Measurements from ENCODE around the gene ACAD8.
A peak's percentile ranks its signal among the peaks of the same experiment; 100 is the strongest.
"Not testable (repeated sequence)": the region's sequence is repeated elsewhere in the genome, so short reads cannot be mapped to it uniquely, and the experiment has no call there.

Gene ACAD8

GRCh38 chr11:134284349-134284748 is 31.0 kb downstream of the ACAD8 start:
- not testable (repeated sequence) for H3K9me3 Mint-ChIP-seq; H3K27me3 Mint-ChIP-seq; H3K4me3 Mint-ChIP-seq; H3K4me1 Mint-ChIP-seq (ENCODE audit: low read depth); H3K36me3 Mint-ChIP-seq (ENCODE audit: low read depth); H3K27ac Mint-ChIP-seq

GRCh38 chr11:134287561-134287960 is 34.2 kb downstream of the ACAD8 start:
- Mint-ChIP-seq H3K4me1 (ENCODE audit: low read depth) (no peaks in the 10 kb centered on the region), H3K4me3 (no peak overlapping the region), H3K9me3 (no peaks in the 10 kb centered on the region), H3K36me3 (ENCODE audit: low read depth) (no peaks in the 10 kb centered on the region), H3K27me3 (no peaks in the 10 kb centered on the region), H3K27ac (no peak overlapping the region)

- Mint-ChIP-seq H3K9me3 (no peaks in the 10 kb centered on the region), H3K4me1 (ENCODE audit: low read depth) (no peaks in the 10 kb centered on the region), H3K4me3 (no peak overlapping the region), H3K27me3 (no peaks in the 10 kb centered on the region), H3K36me3 (ENCODE audit: low read depth) (no peaks in the 10 kb centered on the region), H3K27ac (no peak overlapping the region)
These were observed 35.1 kb downstream of the ACAD8 start for GRCh38 chr11:134288486-134288885.

- Mint-ChIP-seq H3K4me3 (no peak overlapping the region), H3K27ac (no peak overlapping the region), H3K4me1 (ENCODE audit: low read depth) (no peaks in the 10 kb centered on the region), H3K36me3 (ENCODE audit: low read depth) (no peaks in the 10 kb centered on the region), H3K27me3 (no peaks in the 10 kb centered on the region), H3K9me3 (no peaks in the 10 kb centered on the region)
These were observed 35.8 kb downstream of the ACAD8 start for GRCh38 chr11:134289167-134289566.

- no peak overlapping the region for H3K27ac Mint-ChIP-seq
- H3K4me3 Mint-ChIP-seq = no peak overlapping the region
- H3K4me1 Mint-ChIP-seq (ENCODE audit: low read depth) = no peaks in the 10 kb centered on the region
- no peaks in the 10 kb centered on the region for H3K27me3 Mint-ChIP-seq
- H3K9me3 Mint-ChIP-seq = no peaks in the 10 kb centered on the region
- no peaks in the 10 kb centered on the region for H3K36me3 Mint-ChIP-seq (ENCODE audit: low read depth)
These were observed 36.4 kb downstream of the ACAD8 start for GRCh38 chr11:134289789-134290188.

- H3K4me1 Mint-ChIP-seq (ENCODE audit: low read depth) = no peaks in the 10 kb centered on the region
- peak overlapping the region; percentile 6 for H3K27ac Mint-ChIP-seq
- no peak overlapping the region for H3K4me3 Mint-ChIP-seq
- H3K9me3 Mint-ChIP-seq = no peaks in the 10 kb centered on the region
- no peaks in the 10 kb centered on the region for H3K27me3 Mint-ChIP-seq
- H3K36me3 Mint-ChIP-seq (ENCODE audit: low read depth) = no peaks in the 10 kb centered on the region
These were observed 37.3 kb downstream of the ACAD8 start for GRCh38 chr11:134290646-134291045.

- no peaks in the 10 kb centered on the region for H3K27me3 Mint-ChIP-seq
- H3K9me3 Mint-ChIP-seq = no peaks in the 10 kb centered on the region
- no peaks in the 10 kb centered on the region for H3K36me3 Mint-ChIP-seq (ENCODE audit: low read depth)
- no peak overlapping the region for H3K27ac Mint-ChIP-seq
- H3K4me1 Mint-ChIP-seq (ENCODE audit: low read depth) = no peaks in the 10 kb centered on the region
- H3K4me3 Mint-ChIP-seq = no peak overlapping the region
These were observed 37.8 kb downstream of the ACAD8 start for GRCh38 chr11:134291196-134291595.

GRCh38 chr11:134292661-134293060 is 39.3 kb downstream of the ACAD8 start:
- no peak overlapping the region for H3K4me3 Mint-ChIP-seq
- H3K36me3 Mint-ChIP-seq (ENCODE audit: low read depth) = no peaks in the 10 kb centered on the region
- H3K9me3 Mint-ChIP-seq = no peaks in the 10 kb centered on the region
- H3K4me1 Mint-ChIP-seq (ENCODE audit: low read depth) = no peaks in the 10 kb centered on the region
- H3K27me3 Mint-ChIP-seq = no peaks in the 10 kb centered on the region
- H3K27ac Mint-ChIP-seq = no peak overlapping the region

- no peaks in the 10 kb centered on the region for H3K36me3 Mint-ChIP-seq (ENCODE audit: low read depth)
- no peak overlapping the region for H3K4me3 Mint-ChIP-seq
- H3K4me1 Mint-ChIP-seq (ENCODE audit: low read depth) = no peaks in the 10 kb centered on the region
- H3K27me3 Mint-ChIP-seq = no peaks in the 10 kb centered on the region
- H3K9me3 Mint-ChIP-seq = no peaks in the 10 kb centered on the region
- H3K27ac Mint-ChIP-seq = no peak overlapping the region
These were observed 40.0 kb downstream of the ACAD8 start for GRCh38 chr11:134293119-134294113.

GRCh38 chr11:134294664-134295063 is 41.3 kb downstream of the ACAD8 start:
- H3K4me1 Mint-ChIP-seq (ENCODE audit: low read depth) = no peaks in the 10 kb centered on the region
- no peaks in the 10 kb centered on the region for H3K36me3 Mint-ChIP-seq (ENCODE audit: low read depth)
- H3K4me3 Mint-ChIP-seq = no peak overlapping the region
- no peaks in the 10 kb centered on the region for H3K27me3 Mint-ChIP-seq
- no peak overlapping the region for H3K27ac Mint-ChIP-seq
- H3K9me3 Mint-ChIP-seq = no peaks in the 10 kb centered on the region

- Mint-ChIP-seq H3K36me3 (ENCODE audit: low read depth) (peaks cover 9% of the 10 kb centered on the region), H3K27me3 (peaks cover 5% of the 10 kb centered on the region), H3K27ac (no peak overlapping the region), H3K9me3 (peaks cover 8% of the 10 kb centered on the region), H3K4me1 (ENCODE audit: low read depth) (no peaks in the 10 kb centered on the region), H3K4me3 (no peak overlapping the region)
These were observed 58.9 kb downstream of the ACAD8 start for GRCh38 chr11:134312223-134312622.

GRCh38 chr11:134312807-134313206 is 59.4 kb downstream of the ACAD8 start:
- H3K27me3 Mint-ChIP-seq = peaks cover 5% of the 10 kb centered on the region
- H3K9me3 Mint-ChIP-seq = peaks cover 13% of the 10 kb centered on the region
- H3K36me3 Mint-ChIP-seq (ENCODE audit: low read depth) = peaks cover 15% of the 10 kb centered on the region
- no peak overlapping the region for H3K4me3 Mint-ChIP-seq
- no peaks in the 10 kb centered on the region for H3K4me1 Mint-ChIP-seq (ENCODE audit: low read depth)
- H3K27ac Mint-ChIP-seq = no peak overlapping the region

GRCh38 chr11:134313379-134313778 is 60.0 kb downstream of the ACAD8 start:
- H3K9me3 Mint-ChIP-seq = peaks cover 17% of the 10 kb centered on the region
- H3K27ac Mint-ChIP-seq = no peak overlapping the region
- H3K27me3 Mint-ChIP-seq = peaks cover 5% of the 10 kb centered on the region
- no peak overlapping the region for H3K4me3 Mint-ChIP-seq
- peaks cover 20% of the 10 kb centered on the region for H3K36me3 Mint-ChIP-seq (ENCODE audit: low read depth)
- no peaks in the 10 kb centered on the region for H3K4me1 Mint-ChIP-seq (ENCODE audit: low read depth)

- peaks cover 20% of the 10 kb centered on the region for H3K9me3 Mint-ChIP-seq
- H3K36me3 Mint-ChIP-seq (ENCODE audit: low read depth) = peaks cover 25% of the 10 kb centered on the region
- no peak overlapping the region for H3K27ac Mint-ChIP-seq
- peaks cover 5% of the 10 kb centered on the region for H3K27me3 Mint-ChIP-seq
- H3K4me1 Mint-ChIP-seq (ENCODE audit: low read depth) = no peaks in the 10 kb centered on the region
- H3K4me3 Mint-ChIP-seq = no peak overlapping the region
These were observed 60.6 kb downstream of the ACAD8 start for GRCh38 chr11:134313821-134314607.

Data from stimulated activated naive CD8-positive, alpha-beta T cell treated with anti-CD3 and anti-CD28 coated beads, Interleukin-15, Interleukin-2, amounts not matched to agents 100 ng/mL and 50 ng/mL, for 24 hours (primary cell).